IPS DF 4.7 (cell line): ENCODE results near the gene ARPC5L.
"Not testable (repeated sequence)": the region's sequence is repeated elsewhere in the genome, so short reads cannot be mapped to it uniquely, and the experiment has no call there.

Experiments used
- DNase-seq: peaks from one replicate; pipeline ENCODE4 v3.0.0-alpha.2; 2013; ENCODE audit warnings: low spot score; ENCODE audit errors: extremely low read depth

The ARPC5L gene

DNA sequence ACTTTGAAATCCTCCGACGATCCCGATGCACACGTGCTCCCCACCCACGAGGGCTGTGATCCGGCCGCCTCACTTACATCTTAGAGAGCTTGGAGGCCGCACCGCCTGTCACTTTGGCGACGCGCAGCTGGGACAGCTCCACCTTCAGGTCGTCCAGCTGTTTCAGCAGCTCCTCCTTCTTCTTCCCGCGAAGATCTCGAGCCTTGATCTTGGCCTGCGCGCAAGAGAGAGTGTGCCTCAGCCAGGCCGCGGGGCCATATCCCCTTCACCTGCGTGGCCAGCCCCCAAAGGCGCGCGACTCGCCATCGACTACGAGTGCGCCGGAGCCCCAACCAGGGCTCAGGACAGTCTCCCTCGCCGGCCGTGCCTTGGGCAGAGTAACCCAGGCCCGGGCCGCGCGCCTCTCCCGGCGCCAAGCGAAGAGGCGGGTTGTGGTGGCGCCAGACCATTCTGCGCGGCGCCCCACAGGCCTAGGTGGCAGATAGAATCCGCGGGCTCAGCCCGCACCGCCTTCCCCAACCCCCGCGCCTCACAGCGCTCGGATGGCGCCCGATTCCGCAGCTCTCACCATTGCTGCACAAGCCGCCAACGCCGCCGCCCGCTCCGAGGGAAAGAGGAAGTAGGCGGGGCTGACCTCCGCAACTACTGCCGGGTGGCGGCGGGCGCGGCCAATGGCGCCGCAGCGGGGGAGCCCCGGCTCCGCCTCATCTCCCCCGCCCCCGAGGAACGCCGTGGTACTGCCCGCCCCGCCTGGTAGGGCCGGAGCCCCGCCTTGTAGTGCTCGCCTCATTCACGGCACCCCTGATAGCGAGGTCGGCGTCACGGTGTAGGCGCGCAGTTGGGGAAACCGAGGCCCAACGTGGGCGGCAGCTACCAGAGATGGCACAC, at the start of gene ARPC5L, which contains the start of gene RPL35:
TSS of gene ARPC5L (plus strand) at position 789 of the 888 bp plus-strand sequence. CDS start 7,161 bp downstream, outside the sequence.
TSS of gene RPL35 (minus strand) at position 616 of the 888 bp plus-strand sequence. CDS start at position 571, 45 bp downstream.
- DNase-seq = no peak

DNA sequence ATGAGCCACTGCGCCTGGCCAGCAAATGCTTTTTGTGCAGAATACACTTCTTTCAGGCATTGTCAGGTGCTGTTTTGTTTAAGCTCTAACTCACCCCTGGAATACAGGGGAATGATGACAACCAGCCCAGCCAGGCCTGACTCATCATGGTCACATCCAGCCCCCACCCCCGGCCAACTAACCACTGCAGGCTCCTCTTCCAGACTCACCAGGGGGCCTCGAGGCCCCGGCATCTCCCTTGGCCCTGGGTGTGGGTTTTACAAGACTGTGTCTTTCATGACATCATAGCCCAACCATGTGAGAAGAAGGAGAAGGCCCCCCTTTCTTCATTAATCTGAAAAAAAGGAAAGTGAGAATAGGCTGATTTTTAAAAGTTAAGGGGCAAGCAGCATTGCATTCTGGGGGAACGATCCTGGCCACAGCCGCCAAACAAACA, 49.5 kb upstream of the ARPC5L start:
- no peak for DNase-seq

DNA sequence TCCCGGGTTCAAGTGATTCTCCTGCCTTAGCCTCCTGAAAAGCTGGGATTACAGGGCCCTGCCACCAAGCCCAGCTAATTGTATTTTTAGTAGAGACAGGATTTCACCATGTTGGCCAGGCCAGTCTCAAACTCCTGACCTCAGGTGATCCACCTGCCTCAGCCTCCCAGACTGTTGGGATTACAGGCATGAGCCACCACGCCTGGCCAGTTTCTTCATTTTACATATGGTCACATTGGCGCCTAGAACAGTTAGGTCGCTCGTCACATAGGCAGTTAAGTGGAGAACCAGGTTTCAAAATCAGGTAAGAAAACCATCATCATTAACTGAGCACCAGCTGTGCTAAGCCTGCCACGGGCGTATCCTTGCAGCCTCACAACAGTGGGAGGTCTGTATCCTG, 48.9 kb upstream of the ARPC5L start:
- no peak for DNase-seq

DNA sequence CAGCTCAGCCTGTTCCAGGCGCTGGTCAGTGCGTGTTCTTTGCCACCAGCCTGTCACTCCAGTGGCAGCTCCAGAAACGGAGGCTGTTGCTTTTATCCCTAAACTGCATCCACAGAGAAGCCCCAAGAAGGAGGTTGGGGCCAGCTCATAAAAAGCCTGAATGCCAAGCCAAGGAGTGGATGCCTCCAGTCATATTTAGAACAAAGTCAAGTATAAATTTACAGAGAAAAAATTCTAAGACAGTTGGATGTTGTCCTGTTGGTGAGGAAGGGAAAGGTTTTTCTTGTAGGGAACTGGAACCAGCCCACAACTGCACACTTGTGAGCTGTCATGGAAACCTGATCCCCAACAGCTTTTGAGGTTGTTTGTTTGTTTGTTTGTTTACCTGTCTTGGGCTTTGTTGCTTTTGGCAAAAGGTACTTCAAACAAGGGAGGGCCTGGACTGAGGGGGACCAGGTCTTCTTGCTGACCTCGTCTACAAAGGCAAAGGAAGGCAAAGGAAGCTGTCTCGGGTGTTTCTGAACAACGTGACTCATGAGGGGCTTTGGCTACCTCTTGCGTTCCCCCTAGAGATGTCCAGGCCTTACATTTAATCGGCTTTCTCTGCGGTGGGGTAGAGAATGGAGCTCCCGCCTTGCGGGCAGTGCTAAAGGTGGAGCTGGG, 48.3 kb upstream of the ARPC5L start:
- no peak for DNase-seq

DNA sequence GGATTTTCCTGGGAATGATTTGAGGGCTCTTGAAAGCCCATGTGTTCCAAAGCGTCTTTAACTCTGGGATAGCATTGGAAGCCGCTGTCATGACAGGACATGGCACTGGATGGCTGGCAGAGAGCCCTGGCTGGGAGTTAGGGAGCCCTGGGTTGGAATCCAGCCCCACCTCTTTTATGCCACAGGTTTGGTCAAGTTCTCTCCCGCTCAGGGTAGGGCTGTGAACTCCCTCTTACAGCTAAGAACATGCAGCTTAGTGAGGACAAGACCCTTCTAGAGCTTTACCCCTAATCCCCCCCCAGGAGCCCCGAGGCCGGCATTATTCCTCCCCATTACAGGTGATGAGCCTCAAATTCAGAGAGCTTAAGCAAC, 47.8 kb upstream of the ARPC5L start:
- DNase-seq = no peak

DNA sequence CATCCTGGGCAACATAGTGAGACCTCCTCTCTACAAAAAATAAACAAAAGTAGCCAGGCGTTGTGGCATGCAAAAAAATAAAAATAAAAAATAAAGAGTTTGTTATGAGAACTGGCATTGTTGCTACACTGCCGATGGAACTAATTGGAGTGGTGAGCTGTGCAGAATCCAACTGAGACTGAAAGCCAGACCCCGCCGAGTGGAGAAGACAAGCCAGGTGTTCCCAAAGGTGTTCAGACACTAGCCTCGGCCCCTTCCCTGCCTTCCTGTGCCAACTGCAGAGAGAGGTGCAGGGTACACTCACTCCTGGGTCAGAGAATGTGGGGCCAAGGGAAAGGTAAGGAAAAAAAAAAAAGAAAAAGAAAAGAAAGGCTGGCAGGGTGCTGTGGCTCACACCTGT, 46.3 kb upstream of the ARPC5L start:
- no peak for DNase-seq

DNA sequence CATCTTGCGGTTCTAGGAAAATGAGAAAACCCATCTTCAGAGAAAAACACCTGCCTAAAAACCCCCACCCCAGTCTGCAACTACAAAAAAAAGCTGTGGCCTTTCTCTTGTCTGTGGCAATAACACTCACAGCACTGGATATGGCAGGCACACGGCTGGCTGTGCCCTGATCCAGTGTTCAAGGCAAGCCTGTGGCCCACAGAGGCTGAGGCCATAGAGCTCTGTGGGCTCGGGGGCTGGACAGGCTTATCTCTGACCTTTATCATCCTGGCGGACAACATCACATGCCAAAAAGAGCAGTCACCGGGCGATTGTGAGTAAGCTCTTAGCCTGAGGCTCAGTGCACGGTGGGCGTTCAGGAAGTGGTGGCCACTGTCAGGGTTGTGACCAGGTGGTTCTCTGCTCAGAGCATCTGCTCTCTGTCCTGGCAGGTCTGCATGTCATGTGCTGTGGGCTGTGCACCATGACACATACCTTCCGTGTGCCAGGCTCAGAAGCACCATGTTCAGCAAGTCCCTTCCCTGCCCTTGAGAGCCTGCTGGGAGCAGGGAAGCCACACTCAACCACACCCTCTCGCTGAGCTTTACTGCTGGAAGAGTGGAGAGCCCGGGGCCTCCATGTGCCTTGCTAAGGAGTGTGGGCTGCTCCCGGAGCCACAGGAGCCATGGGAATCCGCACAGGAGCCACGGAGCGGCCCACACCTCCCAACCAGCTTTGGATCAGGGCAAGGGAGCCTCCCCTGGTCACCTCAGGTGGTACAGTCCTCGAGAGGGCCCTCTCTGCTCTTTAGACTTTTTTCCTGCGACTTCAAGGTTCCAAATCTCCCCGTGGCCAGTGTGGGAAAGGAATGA, 43.3 kb upstream of the ARPC5L start:
- DNase-seq = no peak

DNA sequence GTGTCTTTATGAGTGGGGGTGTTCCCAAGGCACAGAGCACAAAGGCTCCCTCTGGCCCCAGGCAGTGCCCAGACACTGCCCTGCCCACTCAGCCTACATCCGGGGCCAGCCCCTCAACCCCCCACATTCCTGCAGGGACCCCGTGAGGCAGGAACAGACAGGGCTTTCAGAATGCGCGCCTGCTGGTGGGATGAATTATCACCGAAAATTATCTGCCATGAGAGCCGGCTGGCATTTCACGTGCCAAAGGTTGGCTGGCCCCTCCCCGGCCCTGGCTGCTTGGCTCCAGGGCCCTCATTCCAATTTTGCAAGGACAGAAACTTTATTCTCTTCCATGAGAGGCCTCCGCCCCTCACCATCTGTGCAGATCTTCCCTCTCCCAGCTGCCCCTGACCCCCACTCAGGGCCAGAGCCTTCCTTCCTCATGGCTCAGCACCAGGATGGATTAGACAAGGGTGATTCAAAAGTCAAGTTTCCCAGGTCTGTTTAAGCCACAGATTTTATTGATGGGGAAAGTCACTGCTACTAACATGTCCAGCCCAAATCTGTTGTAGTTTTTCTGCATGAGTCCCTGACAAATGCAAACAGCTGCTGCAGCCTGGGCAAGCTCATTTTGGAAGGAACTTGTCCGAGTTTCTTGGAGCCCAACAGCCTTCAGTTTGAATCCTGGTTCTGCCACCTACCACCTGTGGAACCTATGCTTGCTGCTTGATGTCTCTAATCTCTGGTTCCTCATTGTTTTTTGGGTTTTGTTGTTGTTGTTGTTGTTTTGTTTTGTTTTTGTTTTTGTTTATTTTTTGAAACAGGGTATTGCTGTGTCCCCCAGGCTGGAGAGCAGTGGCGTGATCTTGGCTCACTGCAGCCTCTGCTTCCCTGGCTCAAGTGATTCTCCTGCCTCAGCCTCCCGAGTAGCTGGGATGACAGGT, 41.0 kb upstream of the ARPC5L start:
- no peak for DNase-seq

DNA sequence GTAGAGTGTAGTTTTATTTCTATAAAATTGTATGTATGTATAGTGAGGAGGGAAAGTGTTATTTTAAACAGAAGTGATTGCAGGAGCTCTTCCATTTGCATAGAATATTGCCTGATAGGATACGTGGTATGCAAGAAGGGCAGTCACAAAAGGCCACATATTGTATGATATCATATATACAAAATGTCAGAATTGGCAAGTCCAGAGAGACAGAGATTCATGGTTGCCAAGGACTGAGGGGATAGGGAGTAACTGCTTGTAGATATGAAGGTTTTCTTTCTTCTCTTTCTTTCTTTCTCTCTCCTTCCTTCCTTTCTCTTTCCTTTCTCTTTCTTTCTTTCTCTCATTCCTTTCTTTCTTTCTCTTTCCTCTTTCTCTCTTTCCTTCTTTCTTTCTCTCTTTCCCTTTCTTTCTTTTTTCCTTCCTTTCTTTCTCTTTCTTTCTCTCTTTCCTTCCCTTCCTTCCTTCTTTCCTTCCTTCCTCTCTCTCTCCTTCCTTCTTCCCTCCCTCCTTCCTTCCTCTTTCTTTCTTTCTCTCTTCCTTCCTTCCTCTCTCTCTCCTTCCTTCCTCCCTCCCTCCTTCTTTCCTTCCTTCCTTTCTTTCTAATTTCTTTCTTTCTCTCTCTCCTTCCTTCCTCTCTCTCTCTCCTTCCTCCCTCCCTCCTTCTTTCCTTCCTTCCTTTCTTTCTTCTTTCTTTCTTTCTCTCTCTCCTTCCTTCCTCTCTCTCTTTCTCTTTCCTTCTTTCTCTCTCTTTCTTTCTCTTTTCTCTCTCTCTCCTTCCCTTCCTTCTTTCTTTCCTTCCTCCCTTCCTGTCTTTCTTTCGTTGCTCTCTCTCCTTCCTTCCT, 33.2 kb upstream of the ARPC5L start:
- DNase-seq = no peak

DNA sequence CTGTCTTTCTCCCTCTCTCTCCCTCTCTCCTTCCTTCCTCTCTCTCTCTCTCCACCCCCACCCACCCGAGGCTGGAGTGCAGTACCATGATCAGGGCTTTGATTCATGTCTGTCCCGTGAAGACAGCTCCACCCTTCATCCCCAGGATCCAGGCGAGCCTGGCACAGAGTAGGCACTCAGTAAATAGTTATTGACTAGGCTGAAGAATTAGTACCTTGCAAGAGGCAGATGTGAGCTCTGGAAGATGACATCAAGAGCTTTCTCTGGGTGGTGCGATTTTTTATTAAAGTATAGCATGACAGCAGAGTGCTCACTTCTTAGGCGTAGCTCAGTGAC, 32.6 kb upstream of the ARPC5L start:
- no peak for DNase-seq

DNA sequence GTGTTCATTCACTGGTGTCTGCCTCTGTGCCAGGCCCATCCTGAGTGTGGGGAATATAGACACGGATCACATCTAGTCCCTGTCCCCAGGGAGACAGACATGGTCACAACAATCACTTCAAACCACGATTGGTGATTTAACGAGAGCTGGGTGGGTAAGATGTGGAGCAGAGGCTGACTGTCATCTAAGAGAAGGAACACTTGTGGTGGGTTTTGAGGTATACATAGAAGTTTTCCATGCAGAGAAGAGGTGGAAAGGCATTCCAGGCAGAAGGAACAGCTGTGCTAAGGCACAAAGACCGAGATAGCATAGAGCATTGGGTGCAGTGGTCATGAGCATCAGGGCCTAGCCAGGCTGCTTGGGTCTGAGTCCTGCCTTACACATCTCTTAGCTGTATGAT, 31.3 kb upstream of the ARPC5L start:
- no peak for DNase-seq

DNA sequence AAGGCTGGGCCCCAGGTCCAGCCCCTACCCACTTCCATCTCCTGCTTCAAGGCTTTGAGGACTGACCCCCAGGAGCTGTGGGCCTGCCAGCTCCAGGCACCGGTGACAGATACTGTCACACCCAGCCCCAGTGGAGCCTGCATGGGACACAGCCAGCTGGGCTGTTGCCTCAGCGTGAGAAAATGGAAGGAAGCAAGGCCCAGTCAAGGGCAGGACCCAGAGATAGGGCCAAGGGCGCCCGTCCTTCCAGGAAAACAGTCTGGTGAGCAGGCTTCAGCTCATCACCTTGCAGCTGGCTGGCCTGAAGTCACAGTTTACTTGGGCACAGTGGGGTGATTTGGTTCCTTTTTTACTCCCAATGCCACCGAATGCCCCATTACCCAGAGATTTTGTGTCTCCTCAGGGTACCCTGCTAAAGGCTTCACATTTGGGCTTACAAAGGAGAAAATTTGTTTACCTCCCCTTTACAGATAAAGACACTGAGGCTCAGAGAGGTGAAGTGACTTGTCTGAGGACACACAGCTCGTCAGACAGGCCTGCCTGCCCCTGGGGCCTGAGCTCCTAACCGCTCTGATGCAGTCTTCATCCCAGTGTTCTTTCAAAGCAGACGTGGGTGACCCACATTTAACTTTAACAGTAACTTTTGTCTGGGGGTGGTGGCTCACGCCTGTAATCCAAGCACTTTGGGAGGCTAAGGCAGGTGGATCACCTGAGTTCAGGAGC, 30.1 kb upstream of the ARPC5L start:
- no peak for DNase-seq

DNA sequence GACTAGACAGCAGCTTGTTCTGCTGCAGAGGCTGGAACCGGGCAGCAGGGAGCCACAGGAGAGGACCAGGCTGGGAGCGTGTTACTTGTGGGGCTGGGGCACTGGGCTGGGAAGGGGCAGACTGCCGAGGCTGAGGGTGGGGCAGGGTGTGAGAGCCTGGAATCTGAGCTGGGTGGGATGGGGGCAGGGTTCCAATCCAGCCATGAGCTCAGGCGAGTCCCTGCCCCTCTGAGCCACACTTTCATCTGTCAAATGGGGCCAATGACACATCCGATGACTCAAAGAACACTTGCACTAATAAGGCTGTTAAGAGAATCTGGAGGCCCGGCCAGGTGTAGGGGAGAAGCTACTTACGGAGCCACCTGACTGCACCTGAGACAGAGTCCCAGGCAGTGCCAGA, 27.3 kb upstream of the ARPC5L start:
- no peak for DNase-seq

DNA sequence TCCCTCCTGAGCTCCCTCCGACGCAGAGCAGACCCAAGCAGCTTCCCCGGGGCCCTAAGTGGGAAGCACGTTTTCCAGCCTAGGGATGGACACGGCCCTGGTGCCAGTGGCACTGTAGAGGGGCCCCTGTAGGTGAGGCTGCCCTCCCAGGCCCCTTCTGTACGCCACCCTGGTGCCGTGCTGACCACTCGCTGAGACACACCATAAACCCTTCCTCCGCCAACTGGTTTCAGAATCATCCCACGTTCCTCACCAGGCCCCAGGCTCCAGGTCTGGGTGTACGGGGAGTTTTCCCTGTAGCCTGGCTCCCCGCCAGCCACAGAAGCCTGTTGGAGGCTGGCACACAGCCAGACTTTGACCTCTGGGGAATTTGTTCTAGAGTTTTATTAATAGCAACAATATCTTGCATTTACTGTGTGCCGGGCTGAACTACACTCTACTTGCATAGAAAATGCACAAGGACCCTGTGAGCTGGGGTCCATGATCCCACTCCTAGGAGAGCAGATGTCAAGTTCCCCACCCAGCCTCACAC, 26.8 kb upstream of the ARPC5L start:
- no peak for DNase-seq

DNA sequence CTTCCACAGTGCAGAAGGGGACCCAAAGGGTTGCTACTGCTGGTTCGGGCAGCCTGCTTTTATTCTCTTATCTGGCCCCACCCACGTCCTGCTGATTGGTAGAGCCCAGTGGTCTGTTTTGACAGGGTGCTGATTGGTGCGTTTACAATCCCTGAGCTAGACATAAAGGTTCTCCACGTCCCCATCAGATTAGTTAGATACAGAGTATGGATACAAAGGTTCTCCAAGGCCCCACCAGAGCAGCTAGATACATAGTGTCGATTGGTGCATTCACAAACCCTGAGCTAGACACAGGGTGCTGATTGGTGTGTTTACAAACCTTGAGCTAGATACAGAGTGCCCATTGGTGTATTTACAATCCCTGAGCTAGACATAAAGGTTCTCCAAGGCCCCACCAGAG, 23.8 kb upstream of the ARPC5L start:
- DNase-seq = not testable (repeated sequence)

DNA sequence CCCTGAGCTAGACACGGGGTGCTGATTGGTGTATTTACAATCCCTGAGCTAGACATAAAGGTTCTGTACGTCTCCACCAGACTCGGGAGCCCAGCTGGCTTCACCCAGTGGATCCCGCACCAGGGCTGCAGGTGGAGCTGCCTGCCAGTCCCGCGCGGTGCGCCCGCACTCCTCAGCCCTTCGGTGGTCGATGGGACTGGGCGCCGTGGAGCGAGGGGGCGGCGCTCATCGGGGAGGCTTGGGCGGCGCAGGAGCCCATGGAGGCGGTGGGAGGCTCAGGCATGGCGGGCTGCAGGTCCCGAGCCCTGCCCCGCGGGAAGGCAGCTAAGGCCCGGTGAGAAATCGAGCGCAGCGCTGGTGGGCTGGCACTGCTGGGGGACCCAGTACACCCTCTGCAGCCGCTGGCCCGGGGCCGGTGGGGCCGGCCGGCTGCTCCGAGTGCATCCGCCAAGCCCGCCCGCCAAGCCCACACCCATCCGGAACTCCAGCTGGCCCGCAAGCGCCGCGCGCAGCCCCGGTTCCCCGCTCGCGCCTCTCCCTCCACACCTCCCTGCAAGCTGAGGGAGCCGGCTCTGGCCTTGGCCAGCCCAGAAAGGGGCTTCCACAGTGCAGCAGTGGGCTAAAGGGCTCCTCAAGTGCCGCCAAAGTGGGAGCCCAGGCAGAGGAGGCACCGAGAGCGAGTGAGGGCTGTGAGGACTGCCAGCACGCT, 23.2 kb upstream of the ARPC5L start:
- DNase-seq = not testable (repeated sequence)

DNA sequence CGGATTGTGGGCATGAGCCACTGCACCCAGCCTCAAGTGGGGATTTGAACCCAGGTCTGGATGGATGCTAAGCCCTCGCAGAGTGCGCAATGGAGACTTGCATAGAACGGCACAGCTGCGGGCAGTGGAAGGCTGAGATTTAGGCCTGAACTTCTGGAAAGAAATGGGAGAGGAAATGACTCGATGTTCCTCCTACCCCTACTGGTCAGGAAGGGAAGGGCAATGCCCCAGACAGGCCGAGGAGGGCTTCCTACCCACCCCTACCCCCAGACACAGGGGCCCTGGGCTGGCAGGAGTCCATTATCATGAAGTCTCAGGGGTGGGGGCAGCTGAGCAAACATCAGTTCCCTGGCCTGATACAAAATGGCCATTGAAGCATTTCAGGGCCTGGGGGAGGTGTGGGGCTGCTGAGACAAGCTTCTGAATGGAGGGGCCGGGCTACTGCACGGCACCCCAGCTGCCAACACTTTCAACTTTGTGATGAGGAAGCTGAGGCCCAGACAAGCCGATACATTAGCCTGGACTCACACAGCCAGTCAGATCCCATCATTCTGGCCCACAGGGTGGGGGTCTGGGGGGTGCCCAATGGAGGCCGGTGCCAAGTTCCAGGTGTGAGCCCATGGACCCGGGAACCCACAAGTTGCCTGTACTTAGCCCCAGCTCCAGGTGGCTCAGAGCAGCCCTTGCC, 22.2 kb upstream of the ARPC5L start:
- DNase-seq = no peak
